ENCODE measurements around the gene MAPKAP1.

DNA sequence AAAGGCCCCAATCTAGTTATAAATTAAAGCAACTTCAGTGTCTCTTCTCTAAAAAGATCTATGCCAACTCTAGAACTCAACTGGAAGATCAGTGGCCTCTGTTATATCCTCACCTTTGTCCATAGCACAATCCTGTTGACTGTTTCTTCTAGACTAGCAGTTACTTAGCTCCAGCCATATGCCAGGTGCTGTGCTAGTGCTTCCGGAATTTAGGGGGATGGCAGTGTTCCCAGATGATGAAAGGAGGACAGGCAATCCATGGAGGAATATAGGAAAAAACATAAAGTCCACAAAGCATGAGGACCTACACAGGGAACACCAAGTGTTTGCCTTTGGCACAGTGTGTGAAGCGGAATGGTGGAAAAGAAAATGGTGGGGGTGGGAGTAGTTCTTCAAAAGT, 214.3 kb downstream of the MAPKAP1 start:
- TF ChIP-seq ZNF274 (IDR thresholded peaks at IDR 0.05; ENCODE audit: low read depth, low read length) (no peak), YY1 (IDR thresholded peaks at IDR 0.05; ENCODE audit: insufficient read depth, insufficient read length) (no peak)
